ENCODE measurements around the gene SMYD3.

SMYD3 gene

GRCh38 chr1:246108278-246108925 lies 398.7 kb downstream of the SMYD3 start:
- Histone ChIP-seq H3F3A (ENCODE audit: insufficient read depth) (no peaks in the 10 kb centered on the region), H4K20me1 (ENCODE audit: low read depth, low read length) (no peaks in the 10 kb centered on the region), H3K27me3 (ENCODE audit: low read length) (no peaks in the 10 kb centered on the region), H3K4me3 (ENCODE audit: insufficient read depth, low read length, poor library complexity, severe bottlenecking) (no peak overlapping the region), H3K79me2 (ENCODE audit: insufficient read depth, low read length) (no peaks in the 10 kb centered on the region), H3K9me3 (ENCODE audit: insufficient read depth, low read length) (no peaks in the 10 kb centered on the region), H2AFZ (ENCODE audit: low read depth, low read length, severe bottlenecking) (no peak overlapping the region), H3K9me2 (replicated peaks; ENCODE audit: insufficient read depth, low read length) (no peaks in the 10 kb centered on the region), H3K36me3 (ENCODE audit: low read length) (no peaks in the 10 kb centered on the region), H3K9ac (ENCODE audit: low read length) (no peak overlapping the region), H3K4me2 (ENCODE audit: low read depth, low read length, poor library complexity, severe bottlenecking) (no peak overlapping the region), H3K27ac (ENCODE audit: low read depth, low read length) (no peak overlapping the region)
- TF ChIP-seq CTCF (IDR thresholded peaks at IDR 0.05; ENCODE audit: insufficient read depth, low read length, poor library complexity, severe bottlenecking) (no peak), EZH2phosphoT487 (conservative IDR thresholded peaks at IDR 0.05; ENCODE audit: low read length) (no peak)

- no peaks in the 10 kb centered on the region for H3K9me3 ChIP-seq (ENCODE audit: insufficient read depth, low read length)
- no peaks in the 10 kb centered on the region for H3K36me3 ChIP-seq (ENCODE audit: low read length)
- H3K4me2 ChIP-seq (ENCODE audit: low read depth, low read length, poor library complexity, severe bottlenecking) = no peak overlapping the region
- no peak overlapping the region for H3K27ac ChIP-seq (ENCODE audit: low read depth, low read length)
- no peaks in the 10 kb centered on the region for H3K9me2 ChIP-seq (replicated peaks; ENCODE audit: insufficient read depth, low read length)
- H2AFZ ChIP-seq (ENCODE audit: low read depth, low read length, severe bottlenecking) = no peak overlapping the region
- no peaks in the 10 kb centered on the region for H3K79me2 ChIP-seq (ENCODE audit: insufficient read depth, low read length)
- H3K27me3 ChIP-seq (ENCODE audit: low read length) = no peaks in the 10 kb centered on the region
- H3F3A ChIP-seq (ENCODE audit: insufficient read depth) = no peaks in the 10 kb centered on the region
- no peak overlapping the region for H3K4me3 ChIP-seq (ENCODE audit: insufficient read depth, low read length, poor library complexity, severe bottlenecking)
- TF ChIP-seq EZH2phosphoT487 (conservative IDR thresholded peaks at IDR 0.05; ENCODE audit: low read length) (no peak), CTCF (IDR thresholded peaks at IDR 0.05; ENCODE audit: insufficient read depth, low read length, poor library complexity, severe bottlenecking) (no peak)
- H4K20me1 ChIP-seq (ENCODE audit: low read depth, low read length) = no peaks in the 10 kb centered on the region
- no peak overlapping the region for H3K9ac ChIP-seq (ENCODE audit: low read length)
These were observed 399.4 kb downstream of the SMYD3 start for GRCh38 chr1:246107516-246108277.

- H3K9me2 ChIP-seq (replicated peaks; ENCODE audit: insufficient read depth, low read length) = no peaks in the 10 kb centered on the region
- no peak overlapping the region for H2AFZ ChIP-seq (ENCODE audit: low read depth, low read length, severe bottlenecking)
- H3K9me3 ChIP-seq (ENCODE audit: insufficient read depth, low read length) = no peaks in the 10 kb centered on the region
These were observed 400.7 kb downstream of the SMYD3 start for GRCh38 chr1:246106342-246106763.

More at GRCh38 chr1:246106342-246106763, 400.7 kb downstream of the SMYD3 start:
- Histone ChIP-seq H3K4me2 (ENCODE audit: low read depth, low read length, poor library complexity, severe bottlenecking) (no peak overlapping the region), H3K27me3 (ENCODE audit: low read length) (no peaks in the 10 kb centered on the region), H3K9ac (ENCODE audit: low read length) (no peak overlapping the region), H3K79me2 (ENCODE audit: insufficient read depth, low read length) (no peaks in the 10 kb centered on the region), H3K4me3 (ENCODE audit: insufficient read depth, low read length, poor library complexity, severe bottlenecking) (no peak overlapping the region), H3F3A (ENCODE audit: insufficient read depth) (no peaks in the 10 kb centered on the region), H4K20me1 (ENCODE audit: low read depth, low read length) (no peaks in the 10 kb centered on the region), H3K36me3 (ENCODE audit: low read length) (no peaks in the 10 kb centered on the region), H3K27ac (ENCODE audit: low read depth, low read length) (no peak overlapping the region)
- no peak for TF ChIP-seq CTCF (IDR thresholded peaks at IDR 0.05; ENCODE audit: insufficient read depth, low read length, poor library complexity, severe bottlenecking)
- TF ChIP-seq EZH2phosphoT487 (conservative IDR thresholded peaks at IDR 0.05; ENCODE audit: low read length) = no peak
